HG03442 (cell line): ENCODE results near the gene FAF2.
"Not testable (repeated sequence)": the region's sequence is repeated elsewhere in the genome, so short reads cannot be mapped to it uniquely, and the experiment has no call there.

Experiments
- ATAC-seq: cut with Tn5 transposase; IDR thresholded peaks from one replicate; pipeline ENCODE4 v1.9.1; 2021; ENCODE audit warnings: mild to moderate bottlenecking, moderate library complexity; ENCODE audit not compliant: unreplicated experiment

FAF2 gene

GRCh38 chr5:176447978-176448608 is at the start of gene FAF2:
Gene FAF2, plus strand, starts transcription at chr5:176448385. Its CDS starts 23 bp downstream, at chr5:176448408.
- ATAC-seq: peak; percentile 94

GRCh38 chr5:176400382-176401156 is 47.6 kb upstream of the FAF2 start:
- ATAC-seq: no peak

- ATAC-seq: no peak
These were observed 46.6 kb upstream of the FAF2 start for GRCh38 chr5:176401281-176402205.

- no peak for ATAC-seq
These were observed 42.3 kb upstream of the FAF2 start for GRCh38 chr5:176405656-176406435.

GRCh38 chr5:176406436-176407052 is 41.6 kb upstream of the FAF2 start:
- ATAC-seq: no peak

- no peak for ATAC-seq
These were observed 40.5 kb upstream of the FAF2 start for GRCh38 chr5:176407456-176408251.

- not testable (repeated sequence) for ATAC-seq
These were observed 40.0 kb upstream of the FAF2 start for GRCh38 chr5:176408252-176408573.

GRCh38 chr5:176408590-176408989 is 39.6 kb upstream of the FAF2 start:
- no peak for ATAC-seq

GRCh38 chr5:176409765-176410164 is 38.4 kb upstream of the FAF2 start:
- no peak for ATAC-seq

- no peak for ATAC-seq
These were observed 37.6 kb upstream of the FAF2 start for GRCh38 chr5:176410486-176411180.

- no peak for ATAC-seq
These were observed 35.5 kb upstream of the FAF2 start for GRCh38 chr5:176412517-176413254.

GRCh38 chr5:176413255-176413565 is 35.0 kb upstream of the FAF2 start:
- ATAC-seq: no peak

GRCh38 chr5:176413709-176414191 is 34.4 kb upstream of the FAF2 start:
- no peak for ATAC-seq

- ATAC-seq: no peak
These were observed 33.5 kb upstream of the FAF2 start for GRCh38 chr5:176414704-176415103.

- ATAC-seq: no peak
These were observed 32.8 kb upstream of the FAF2 start for GRCh38 chr5:176415240-176415951.

- peak; percentile 88 for ATAC-seq
These were observed 31.9 kb upstream of the FAF2 start, which contains the start of gene CLTB for GRCh38 chr5:176415952-176416924. Gene CLTB, minus strand, starts transcription at chr5:176416539. Its CDS starts 176 bp downstream, at chr5:176416363.
